ENCODE data around the gene ATRNL1.
"Not testable (repeated sequence)": the region's sequence is repeated elsewhere in the genome, so short reads cannot be mapped to it uniquely, and the experiment has no call there.

Gene ATRNL1

DNA sequence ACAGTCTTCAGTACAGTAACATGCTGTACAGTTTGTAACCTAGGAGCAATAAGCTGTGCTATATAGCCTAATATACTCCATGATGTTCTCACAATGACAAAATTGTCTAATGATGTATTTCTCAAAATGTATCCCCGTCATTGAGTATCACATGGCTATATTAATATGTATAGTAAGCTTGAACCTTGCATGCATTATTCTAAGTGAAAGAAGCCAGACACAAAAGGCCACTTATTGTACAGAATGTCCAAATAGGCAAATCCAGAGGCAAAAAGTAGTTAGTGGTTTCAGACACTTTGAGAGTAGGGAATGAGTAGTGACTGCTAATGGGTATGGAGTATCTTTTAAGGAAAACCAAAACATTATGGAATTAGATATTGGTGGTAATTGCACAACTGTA, 545.1 kb downstream of the ATRNL1 start:
- no peak for DNase-seq

- DNase-seq = no peak
Observed at GRCh38 chr10:115649217-115649616, 556.1 kb downstream of the ATRNL1 start.

- no peak for DNase-seq
Observed at GRCh38 chr10:115653473-115653872, 560.3 kb downstream of the ATRNL1 start.

DNA sequence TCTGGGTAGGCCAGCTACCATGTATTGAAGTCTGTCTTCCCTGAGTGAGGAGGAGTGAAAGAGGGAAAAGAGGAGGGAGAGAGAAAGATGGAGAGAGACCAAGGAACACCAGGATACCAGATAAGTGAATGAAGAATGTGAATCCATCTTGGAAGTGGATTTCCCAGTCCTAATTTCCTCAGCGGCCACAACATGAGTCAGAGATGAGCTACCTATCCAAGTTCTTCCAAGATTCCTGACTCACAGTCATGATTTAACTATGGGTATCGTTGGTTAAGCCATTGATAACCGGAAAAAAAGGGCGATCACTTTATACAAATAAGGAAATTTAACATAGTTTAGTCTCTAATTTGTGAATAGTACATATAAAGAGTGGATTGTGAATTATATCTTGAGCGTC, 561.8 kb downstream of the ATRNL1 start:
- DNase-seq = no peak

- DNase-seq = no peak
Observed at GRCh38 chr10:115657161-115657860, 564.1 kb downstream of the ATRNL1 start.

GRCh38 chr10:115659616-115660015, 566.5 kb downstream of the ATRNL1 start:
- DNase-seq = no peak

- no peak for DNase-seq
Observed at GRCh38 chr10:115660391-115660790, 567.2 kb downstream of the ATRNL1 start.

DNA sequence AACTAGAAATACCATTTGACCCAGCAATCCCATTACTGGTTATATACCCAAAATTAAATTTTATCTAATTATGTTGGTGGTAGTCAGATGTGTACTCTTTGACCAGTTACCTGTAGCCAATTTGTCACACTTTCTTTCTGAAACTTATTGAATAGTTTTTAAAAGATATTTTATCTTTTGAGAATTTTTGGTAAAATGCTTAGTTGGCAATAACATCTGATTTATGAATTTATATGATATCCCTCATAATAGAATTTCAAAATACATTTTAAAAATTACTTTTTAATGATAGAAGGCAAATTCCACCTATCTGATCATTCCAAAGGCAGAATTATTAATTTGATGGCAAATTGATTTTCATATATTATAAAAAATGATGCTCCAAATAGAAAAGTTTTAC, 569.3 kb downstream of the ATRNL1 start:
- DNase-seq = no peak

GRCh38 chr10:115665549-115665948, 572.4 kb downstream of the ATRNL1 start:
- DNase-seq = no peak

GRCh38 chr10:115674496-115674895, 581.3 kb downstream of the ATRNL1 start:
- DNase-seq = no peak

DNA sequence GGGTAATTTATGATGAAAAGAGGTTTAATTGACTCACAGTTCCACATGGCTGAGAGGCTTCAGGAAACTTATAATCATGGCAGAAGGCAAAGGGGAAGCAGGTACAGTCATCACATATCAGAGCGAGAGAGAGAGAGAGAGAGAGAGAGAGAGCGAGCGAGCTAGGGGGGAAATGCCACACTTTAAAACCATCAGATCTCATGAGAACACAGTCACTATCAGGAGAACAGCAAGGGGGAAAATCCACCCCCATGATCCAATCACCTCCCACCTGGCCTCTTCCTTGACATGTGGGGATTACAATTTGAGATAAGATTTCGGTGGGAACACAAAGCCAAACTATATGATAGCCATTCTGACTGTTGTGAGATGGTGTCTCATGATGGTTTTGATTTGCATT, 603.6 kb downstream of the ATRNL1 start:
- peak; percentile 5 for DNase-seq

DNA sequence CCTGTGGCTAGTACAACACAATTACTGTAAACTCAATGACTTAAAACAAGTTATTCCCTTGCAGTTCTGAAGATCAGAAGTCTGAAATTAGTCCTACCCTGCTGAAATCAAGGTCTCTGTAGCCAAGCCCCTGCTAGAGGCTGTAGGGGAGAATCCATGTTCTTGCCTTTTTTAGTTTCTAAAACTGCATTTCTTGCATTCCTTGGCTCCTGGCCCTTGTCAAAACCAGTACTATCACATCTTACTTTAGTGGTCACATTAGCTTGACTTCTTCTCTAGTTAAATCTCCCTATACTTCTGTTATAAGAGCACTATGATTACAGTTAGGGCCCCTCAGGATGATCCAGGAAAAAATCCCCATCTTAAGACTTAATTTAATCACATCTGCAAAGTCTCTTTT, 612.9 kb downstream of the ATRNL1 start:
- DNase-seq = no peak

DNA sequence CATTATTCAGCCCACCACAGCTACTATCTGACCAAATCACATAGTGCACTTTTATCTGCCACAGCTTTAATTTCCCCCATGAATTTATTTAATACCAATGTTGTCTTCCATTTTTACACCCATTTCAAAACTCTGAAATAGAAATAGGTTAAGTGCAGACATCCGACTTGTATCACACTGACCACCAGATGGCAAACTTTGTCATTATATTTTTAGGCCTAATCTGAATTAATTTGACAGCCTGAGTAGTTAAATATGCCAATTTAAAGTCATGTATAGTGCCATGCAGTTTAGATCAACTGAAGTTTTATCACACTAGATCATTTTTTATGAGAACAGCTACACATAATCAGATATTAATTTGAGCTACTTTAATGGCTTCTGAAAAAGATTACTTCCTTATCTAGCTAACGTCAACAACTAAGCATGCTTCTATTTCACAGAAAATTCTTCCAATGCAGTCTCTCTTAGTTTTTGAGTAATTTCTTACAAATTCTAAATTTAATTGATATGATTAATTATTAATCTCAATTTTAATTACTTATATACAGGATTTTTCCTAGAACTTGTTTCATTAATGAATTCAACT, 613.4 kb downstream of the ATRNL1 start:
- peak; percentile 7 for DNase-seq

- peak; percentile 43 for DNase-seq
Observed at GRCh38 chr10:115710136-115710535, 617.0 kb downstream of the ATRNL1 start.

- no peak for DNase-seq
Observed at GRCh38 chr10:115711306-115711705, 618.1 kb downstream of the ATRNL1 start.

DNA sequence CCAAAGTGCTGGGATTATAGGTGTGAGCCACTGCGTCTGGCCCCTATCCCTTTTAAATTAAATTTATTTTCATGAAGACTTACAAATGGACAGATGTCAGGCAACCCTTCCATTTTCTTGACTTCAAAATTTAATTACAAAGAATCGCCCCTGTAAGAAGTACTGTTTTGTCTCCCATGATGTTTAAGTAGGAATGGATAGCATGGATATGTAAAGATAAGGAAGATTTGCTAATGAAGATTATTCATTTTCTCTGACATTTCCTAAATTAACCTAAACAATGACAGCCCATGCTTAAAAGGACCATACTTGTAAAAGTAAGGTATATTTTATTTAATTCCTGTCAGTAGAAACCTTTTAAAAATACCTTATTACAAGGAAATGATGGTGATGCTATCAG, 627.0 kb downstream of the ATRNL1 start:
- DNase-seq = no peak

DNA sequence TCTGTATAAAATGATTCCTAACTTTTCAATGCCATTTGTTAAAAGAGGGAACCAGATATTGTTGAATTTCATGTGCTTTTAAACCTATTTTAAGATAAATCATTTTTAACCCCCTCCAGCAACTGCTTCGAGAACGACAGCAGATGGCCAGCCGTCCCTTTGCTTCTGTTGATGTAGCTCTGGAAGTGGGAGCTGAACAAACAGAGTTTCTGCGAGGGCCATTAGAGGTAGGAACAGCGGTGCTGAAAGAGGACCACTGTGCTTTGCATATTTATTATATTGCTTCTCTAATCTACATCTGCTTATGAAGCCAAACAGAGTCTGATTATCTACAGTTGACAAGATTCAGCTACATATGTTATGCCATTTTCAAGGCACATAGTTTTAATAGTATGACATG, 634.0 kb downstream of the ATRNL1 start:
- DNase-seq = no peak

DNA sequence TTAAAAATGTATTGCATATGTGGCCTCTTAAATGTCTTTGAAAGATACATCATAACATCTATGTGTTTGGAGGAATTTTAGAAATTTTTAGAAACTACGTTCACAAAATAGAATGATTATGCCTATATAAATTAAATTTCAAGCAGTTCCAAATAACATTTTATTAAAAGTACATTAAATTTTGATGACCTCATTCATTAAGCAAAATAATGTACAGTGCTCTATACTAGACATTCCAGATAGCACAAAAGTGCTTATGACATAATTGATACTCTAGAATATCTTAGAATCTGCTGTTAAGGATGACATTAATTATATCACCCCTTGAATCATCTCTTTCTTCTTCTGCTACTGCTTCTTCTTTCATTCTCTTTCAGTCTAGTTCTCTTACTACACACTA, 650.9 kb downstream of the ATRNL1 start:
- DNase-seq = no peak

DNA sequence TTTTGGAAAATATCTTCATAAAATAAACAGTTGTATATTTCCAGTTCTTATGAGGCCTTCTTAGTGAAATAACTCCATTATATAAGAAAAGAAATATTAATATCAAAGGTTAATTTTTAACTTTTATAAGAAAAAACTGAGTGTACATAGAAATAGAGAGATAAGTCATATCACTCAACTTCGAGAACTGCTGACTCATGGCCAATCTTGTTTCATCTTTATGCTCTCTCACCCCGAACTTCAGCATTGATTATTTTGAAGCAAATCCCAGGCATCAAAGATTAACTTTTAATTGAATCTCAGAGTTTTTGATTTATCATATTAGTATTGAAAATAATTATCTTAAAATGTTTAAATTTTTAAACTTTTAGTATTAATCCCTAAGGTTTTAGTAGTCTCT, 652.8 kb downstream of the ATRNL1 start:
- DNase-seq = no peak

DNA sequence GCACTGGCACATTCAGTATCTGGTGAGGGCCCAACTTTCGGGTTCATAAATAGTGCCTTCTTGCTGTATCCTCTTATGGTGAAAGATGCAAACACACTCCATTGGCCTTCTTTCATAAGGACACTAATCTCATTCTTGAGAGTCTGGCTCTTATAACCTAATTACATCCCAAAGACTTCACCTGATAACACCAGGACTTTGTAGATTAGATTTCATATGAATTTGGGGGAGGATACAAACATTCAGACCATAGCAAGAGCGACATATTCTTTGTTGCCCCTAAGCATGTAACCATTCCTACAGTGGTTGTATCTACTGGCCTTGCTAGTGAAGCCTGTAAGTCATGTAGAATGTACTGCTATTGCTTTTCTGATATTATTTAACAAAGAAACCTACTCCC, 654.6 kb downstream of the ATRNL1 start:
- DNase-seq = no peak

- DNase-seq = not testable (repeated sequence)
Observed at GRCh38 chr10:115758488-115758887, 665.3 kb downstream of the ATRNL1 start.

GRCh38 chr10:115760131-115760530, 667.0 kb downstream of the ATRNL1 start:
- DNase-seq = no peak

GRCh38 chr10:115761166-115761565, 668.0 kb downstream of the ATRNL1 start:
- no peak for DNase-seq

GRCh38 chr10:115762029-115762428, 668.9 kb downstream of the ATRNL1 start:
- DNase-seq = no peak

DNA sequence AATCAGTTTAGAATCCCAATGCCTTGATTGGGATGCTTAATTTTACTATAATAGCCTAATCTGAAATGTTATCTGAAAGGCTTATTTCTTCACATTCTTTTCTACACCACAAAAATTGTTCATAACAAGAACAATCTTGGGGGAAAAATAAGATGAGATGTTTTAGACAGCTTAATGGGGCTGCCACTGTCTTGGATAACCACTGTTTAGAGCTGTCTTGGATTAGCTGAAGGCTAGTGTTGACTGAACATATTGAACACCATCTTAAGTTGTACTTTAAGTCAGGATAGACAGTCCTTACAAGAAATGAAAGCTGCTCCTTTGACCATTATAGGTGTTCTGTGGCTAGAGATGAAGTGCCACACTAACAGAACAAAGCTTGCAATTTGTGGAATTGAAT, 678.6 kb downstream of the ATRNL1 start:
- DNase-seq = no peak

All from NCI-H1105 (cell line).